Measurements from ENCODE around the gene TPRX1. TPM values are rescaled to one million over a fixed set of nuclear protein-coding genes. Genes with fewer than 3 reads are reported as not detected.

TPRX1 gene
- total RNA-seq, 1 donor from 2014 or later = not detected

Other genes with a start within 250 kb of the TPRX1 start
- 0.08 TPM in 1 of 2 replicates, not detected in the other for gene ZNF541, start 231.4 kb downstream of the TPRX1 start, total RNA-seq
- 4.7 and 5.6 TPM in 2 replicates for gene BICRA, start 195.4 kb downstream of the TPRX1 start, total RNA-seq
- 97.9 and 124 TPM in 2 replicates for gene EHD2, start 91.1 kb downstream of the TPRX1 start, total RNA-seq
- gene NOP53, start 59.0 kb downstream of the TPRX1 start, total RNA-seq = 101 and 106 TPM in 2 replicates
- gene SELENOW, start 25.8 kb downstream of the TPRX1 start, total RNA-seq = 2,157 and 3,026 TPM in 2 replicates
- gene CRX, start 17.4 kb upstream of the TPRX1 start, total RNA-seq = not detected in 2 replicates
- not detected in 2 replicates for gene TPRX2, start 54.7 kb upstream of the TPRX1 start, total RNA-seq
- not detected in 2 replicates for gene SULT2A1, start 81.8 kb upstream of the TPRX1 start, total RNA-seq
- not detected in 2 replicates for gene BSPH1, start 187.6 kb upstream of the TPRX1 start, total RNA-seq
- not detected in 2 replicates for gene ELSPBP1, start 190.1 kb upstream of the TPRX1 start, total RNA-seq
- gene CABP5, start 239.5 kb upstream of the TPRX1 start, total RNA-seq = not detected in 2 replicates

Data from myocyte (in vitro differentiated cells).